ENCODE measurements around the gene TNFRSF13B. TPM values are rescaled to one million over a fixed set of nuclear protein-coding genes. Genes with fewer than 3 reads are reported as not detected.
"Not testable (repeated sequence)": the region's sequence is repeated elsewhere in the genome, so short reads cannot be mapped to it uniquely, and the experiment has no call there.

Gene TNFRSF13B
- total RNA-seq, 1 donor from 2014 or later, result not detected

GRCh38 chr17:17004251-17004996, 32.5 kb upstream of the TNFRSF13B start:
- no peak for TF ChIP-seq CTCF (IDR thresholded peaks at IDR 0.05; ENCODE audit: unreplicated experiment)
- H3K4me1 Mint-ChIP-seq (ENCODE audit: unreplicated experiment), result peaks cover 18% of the 10 kb centered on the region
- no peak overlapping the region for H3K27ac Mint-ChIP-seq (ENCODE audit: unreplicated experiment)
- no peak for DNase-seq (ENCODE audit: low spot score)
- peaks cover 4% of the 10 kb centered on the region for H3K27me3 Mint-ChIP-seq (ENCODE audit: unreplicated experiment)
- H3K9me3 Mint-ChIP-seq (ENCODE audit: unreplicated experiment), result no peaks in the 10 kb centered on the region
- peaks cover 5% of the 10 kb centered on the region for H3K36me3 Mint-ChIP-seq (ENCODE audit: low read depth, unreplicated experiment)
- no peak overlapping the region for H3K4me3 Mint-ChIP-seq (ENCODE audit: unreplicated experiment)

- not testable (repeated sequence) for H3K27ac Mint-ChIP-seq (ENCODE audit: unreplicated experiment); H3K36me3 Mint-ChIP-seq (ENCODE audit: low read depth, unreplicated experiment); H3K9me3 Mint-ChIP-seq (ENCODE audit: unreplicated experiment); H3K4me3 Mint-ChIP-seq (ENCODE audit: unreplicated experiment); DNase-seq (ENCODE audit: low spot score); H3K27me3 Mint-ChIP-seq (ENCODE audit: unreplicated experiment)
- peaks cover 19% of the 10 kb centered on the region for H3K4me1 Mint-ChIP-seq (ENCODE audit: unreplicated experiment)
Measured at GRCh38 chr17:17002731-17003715, 31.1 kb upstream of the TNFRSF13B start.

GRCh38 chr17:17001874-17002520, 30.1 kb upstream of the TNFRSF13B start:
- peak; percentile 82 for DNase-seq (ENCODE audit: low spot score)
- H3K4me3 Mint-ChIP-seq (ENCODE audit: unreplicated experiment), result no peak overlapping the region
- H3K27ac Mint-ChIP-seq (ENCODE audit: unreplicated experiment), result no peak overlapping the region
- H3K36me3 Mint-ChIP-seq (ENCODE audit: low read depth, unreplicated experiment), result peaks cover 5% of the 10 kb centered on the region
- peaks cover 4% of the 10 kb centered on the region for H3K27me3 Mint-ChIP-seq (ENCODE audit: unreplicated experiment)
- peaks cover 19% of the 10 kb centered on the region for H3K4me1 Mint-ChIP-seq (ENCODE audit: unreplicated experiment)
- peak; percentile 96 for TF ChIP-seq CTCF (IDR thresholded peaks at IDR 0.05; ENCODE audit: unreplicated experiment)
- H3K9me3 Mint-ChIP-seq (ENCODE audit: unreplicated experiment), result no peaks in the 10 kb centered on the region

GRCh38 chr17:17001076-17001777, 29.3 kb upstream of the TNFRSF13B start:
- no peak overlapping the region for H3K27ac Mint-ChIP-seq (ENCODE audit: unreplicated experiment)
- H3K4me3 Mint-ChIP-seq (ENCODE audit: unreplicated experiment), result no peak overlapping the region
- H3K9me3 Mint-ChIP-seq (ENCODE audit: unreplicated experiment), result no peaks in the 10 kb centered on the region
- peaks cover 4% of the 10 kb centered on the region for H3K27me3 Mint-ChIP-seq (ENCODE audit: unreplicated experiment)
- no peak for DNase-seq (ENCODE audit: low spot score)
- TF ChIP-seq CTCF (IDR thresholded peaks at IDR 0.05; ENCODE audit: unreplicated experiment), result no peak
- peaks cover 19% of the 10 kb centered on the region for H3K4me1 Mint-ChIP-seq (ENCODE audit: unreplicated experiment)
- peaks cover 5% of the 10 kb centered on the region for H3K36me3 Mint-ChIP-seq (ENCODE audit: low read depth, unreplicated experiment)

All from endothelial cell (in vitro differentiated cells).